GM12872 (cell line): ENCODE results near the gene B3GNT3.

ENCODE experiments used
- TF ChIP-seq, protein P1 (sequence below): IDR thresholded peaks from 3 replicates; pipeline ENCODE4 v1.5.1; 2011; ENCODE audit warnings: low read depth, mild to moderate bottlenecking, low read length, moderate library complexity; ENCODE audit not compliant: insufficient read depth

The B3GNT3 gene, protein sequence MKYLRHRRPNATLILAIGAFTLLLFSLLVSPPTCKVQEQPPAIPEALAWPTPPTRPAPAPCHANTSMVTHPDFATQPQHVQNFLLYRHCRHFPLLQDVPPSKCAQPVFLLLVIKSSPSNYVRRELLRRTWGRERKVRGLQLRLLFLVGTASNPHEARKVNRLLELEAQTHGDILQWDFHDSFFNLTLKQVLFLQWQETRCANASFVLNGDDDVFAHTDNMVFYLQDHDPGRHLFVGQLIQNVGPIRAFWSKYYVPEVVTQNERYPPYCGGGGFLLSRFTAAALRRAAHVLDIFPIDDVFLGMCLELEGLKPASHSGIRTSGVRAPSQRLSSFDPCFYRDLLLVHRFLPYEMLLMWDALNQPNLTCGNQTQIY

DNA sequence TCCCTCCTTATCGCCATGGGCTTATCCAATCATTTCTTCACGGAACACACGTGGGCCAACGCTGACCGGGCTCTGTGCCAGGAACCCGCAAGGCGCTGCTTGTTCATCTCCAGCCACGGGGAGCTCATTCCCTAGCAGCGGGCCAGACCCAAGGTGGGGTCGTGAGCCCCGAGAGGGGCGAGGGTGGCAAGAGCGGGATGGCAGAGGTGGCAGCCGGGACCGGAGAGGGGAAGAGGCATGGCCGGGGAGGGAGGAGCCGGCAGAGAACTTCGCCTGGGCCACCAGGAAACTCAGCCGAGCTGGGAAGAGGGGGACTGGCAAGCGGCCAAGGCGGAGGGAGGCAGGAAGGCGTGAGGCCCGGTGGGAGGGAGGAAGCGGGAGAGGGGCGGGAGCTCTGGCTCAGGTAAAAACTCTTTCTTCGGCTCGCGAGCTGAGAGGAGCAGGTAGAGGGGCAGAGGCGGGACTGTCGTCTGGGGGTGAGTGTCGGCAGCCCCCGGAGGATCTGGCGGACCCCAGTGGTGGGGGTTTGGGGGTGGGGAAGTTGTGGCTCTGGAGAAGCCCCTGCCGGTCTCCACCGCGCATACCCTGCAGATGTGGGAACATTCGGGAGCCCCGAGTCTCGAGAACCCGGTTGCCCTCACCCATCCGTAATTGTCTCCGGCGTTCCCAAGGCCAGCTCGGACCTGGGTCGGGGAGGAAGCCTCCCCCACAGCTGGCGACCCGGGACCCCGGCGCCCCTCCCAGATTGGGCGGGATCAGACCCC lies at the start of gene B3GNT3:
TSS of gene B3GNT3 (plus strand) at position 408 of the 764 bp plus-strand sequence. CDS start 12,670 bp downstream, outside the sequence.
- TF ChIP-seq, protein P1, sequence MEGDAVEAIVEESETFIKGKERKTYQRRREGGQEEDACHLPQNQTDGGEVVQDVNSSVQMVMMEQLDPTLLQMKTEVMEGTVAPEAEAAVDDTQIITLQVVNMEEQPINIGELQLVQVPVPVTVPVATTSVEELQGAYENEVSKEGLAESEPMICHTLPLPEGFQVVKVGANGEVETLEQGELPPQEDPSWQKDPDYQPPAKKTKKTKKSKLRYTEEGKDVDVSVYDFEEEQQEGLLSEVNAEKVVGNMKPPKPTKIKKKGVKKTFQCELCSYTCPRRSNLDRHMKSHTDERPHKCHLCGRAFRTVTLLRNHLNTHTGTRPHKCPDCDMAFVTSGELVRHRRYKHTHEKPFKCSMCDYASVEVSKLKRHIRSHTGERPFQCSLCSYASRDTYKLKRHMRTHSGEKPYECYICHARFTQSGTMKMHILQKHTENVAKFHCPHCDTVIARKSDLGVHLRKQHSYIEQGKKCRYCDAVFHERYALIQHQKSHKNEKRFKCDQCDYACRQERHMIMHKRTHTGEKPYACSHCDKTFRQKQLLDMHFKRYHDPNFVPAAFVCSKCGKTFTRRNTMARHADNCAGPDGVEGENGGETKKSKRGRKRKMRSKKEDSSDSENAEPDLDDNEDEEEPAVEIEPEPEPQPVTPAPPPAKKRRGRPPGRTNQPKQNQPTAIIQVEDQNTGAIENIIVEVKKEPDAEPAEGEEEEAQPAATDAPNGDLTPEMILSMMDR: no peak

DNA sequence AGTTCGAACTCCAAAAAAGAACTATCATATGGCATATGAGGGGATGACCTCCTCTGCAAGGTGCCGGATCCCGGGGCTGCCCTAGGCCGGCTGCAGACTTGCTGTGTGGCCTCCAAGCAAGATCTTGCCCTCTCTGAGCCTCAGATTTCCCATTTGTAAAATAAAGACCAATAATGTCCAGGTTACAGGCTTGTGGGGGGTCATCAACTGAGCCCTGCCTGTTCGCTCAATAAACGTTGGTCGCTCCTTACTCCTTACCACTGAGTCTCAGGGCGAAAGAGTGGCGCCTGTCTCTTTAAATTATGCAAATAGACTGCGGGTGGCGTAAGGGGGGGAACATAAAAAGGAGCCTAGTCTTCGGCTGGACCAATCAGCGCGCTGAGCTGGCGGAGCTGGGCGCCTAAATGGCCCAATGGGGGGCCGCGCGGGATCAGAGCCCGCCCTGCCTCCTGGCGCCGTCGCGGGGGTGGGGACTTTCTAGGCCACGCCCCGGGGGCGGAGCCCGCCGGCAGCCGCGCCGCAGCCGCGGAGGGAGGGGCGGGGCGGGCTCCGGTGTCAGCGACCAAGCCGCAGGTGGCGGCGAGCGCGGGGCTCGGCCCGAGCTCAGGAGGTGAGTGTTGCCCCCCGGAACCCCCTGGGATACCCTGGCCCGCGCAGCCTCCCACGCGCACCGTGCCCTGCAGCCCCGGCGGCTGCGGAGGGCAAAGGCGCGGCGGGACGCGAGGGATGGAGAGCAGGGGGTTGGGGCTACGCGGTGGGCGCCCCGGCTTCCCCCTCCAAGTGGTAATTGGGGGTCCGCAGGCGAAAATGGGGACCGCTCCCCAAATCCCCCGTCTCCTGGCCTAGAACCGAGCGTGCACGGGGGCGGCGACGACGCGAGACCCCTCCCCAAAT lies 47.5 kb upstream of the B3GNT3 start:
- TF ChIP-seq, protein P1: no peak

DNA sequence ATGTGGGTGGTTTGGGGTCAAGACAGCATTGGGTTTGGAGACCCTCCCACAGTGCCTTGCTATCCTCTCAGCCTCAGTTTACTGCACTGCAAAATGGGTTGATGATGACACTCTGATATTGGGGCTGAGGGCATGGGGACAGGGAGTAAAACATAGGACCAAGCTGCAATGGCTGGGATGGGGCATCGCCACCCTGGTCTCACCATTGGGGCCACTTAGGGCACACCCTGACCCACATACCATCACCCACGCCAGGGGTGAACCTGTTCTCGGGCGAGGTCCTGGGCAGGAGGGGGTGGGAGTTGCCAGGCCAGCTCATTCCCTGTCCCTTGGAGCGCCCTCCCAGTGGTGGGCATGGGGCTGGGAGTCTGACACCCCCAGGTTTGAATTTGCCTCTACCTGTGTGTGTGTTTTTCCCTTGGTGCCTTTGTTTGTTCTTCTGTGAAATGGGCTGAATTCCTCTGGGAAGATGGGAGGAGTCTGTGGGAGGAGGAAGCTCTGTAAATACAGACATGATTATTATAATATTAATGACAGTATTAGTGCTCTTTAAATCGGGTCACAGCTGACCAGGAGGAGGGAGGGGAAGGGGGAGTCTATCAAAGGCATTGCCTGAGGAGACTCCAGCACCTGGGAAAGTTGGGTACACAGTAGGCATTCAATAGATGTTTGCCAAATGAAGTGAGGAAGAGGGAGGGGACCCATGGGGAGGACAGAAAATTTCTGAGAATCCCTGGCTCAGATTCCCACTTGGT lies 45.9 kb upstream of the B3GNT3 start:
- TF ChIP-seq, protein P1: no peak

DNA sequence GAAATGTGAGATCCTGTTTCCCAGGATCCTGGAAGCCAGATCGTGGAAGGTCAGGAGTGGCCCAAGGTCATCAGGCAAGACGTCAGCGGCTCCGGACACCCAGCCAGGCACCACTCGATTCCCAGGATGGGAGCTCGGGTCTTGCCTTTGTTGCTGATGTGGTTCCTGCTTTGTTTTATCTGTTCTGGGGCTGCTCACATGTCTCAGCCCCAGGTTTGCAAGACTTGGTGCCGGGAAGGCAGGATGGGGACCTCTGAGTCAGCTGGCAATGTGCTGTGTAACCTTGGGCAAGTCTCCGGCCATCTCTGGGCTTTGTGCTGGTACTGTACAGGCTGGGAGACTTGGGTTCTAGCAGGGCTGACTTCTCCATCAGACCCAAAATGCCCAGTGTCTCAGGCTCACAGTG lies 45.0 kb upstream of the B3GNT3 start:
- TF ChIP-seq, protein P1: no peak

DNA sequence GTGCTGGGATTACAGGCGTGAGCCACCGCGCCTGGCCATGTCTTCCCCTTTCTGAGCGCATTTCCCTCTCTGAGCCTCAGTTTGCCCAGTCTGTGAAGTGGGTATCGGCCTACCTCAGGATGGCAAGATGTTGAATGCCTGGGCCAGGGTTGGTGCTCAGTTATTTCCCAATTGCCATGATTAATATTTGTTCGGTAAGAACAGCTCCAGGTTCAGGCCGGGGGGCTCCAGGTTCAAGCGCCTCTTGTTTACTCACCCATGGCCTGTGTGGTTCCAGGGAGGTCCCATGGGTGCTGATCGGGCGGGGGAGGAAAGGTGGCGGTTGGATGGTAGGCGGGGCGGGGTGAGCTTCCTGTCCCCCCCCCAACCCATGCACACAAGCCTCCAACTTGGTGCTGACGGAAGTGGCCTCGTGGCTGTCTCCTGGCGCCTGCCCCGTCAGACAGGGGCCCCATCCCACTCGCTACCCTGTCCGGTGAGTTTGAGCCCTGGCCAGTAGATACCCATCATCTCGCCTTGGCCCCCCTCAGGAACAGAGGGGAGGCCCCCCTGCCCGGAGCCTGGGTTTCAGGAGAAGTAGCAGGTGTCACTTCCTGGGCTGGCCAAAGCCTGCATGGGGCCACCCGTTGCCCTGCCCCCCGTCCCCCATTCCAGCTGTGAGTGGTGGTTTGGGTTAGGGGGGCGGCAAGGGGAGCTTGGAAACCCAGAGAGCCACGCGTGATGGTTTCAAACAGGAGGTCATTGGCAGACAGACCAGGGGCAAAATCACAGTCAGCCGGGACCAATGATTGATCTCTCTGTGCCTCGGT lies 43.6 kb upstream of the B3GNT3 start, which contains the start of gene FCHO1:
TSS of gene FCHO1 (plus strand) at position 375 of the 809 bp plus-strand sequence. CDS start 3,688 bp downstream, outside the sequence.
- TF ChIP-seq, protein P1: no peak

DNA sequence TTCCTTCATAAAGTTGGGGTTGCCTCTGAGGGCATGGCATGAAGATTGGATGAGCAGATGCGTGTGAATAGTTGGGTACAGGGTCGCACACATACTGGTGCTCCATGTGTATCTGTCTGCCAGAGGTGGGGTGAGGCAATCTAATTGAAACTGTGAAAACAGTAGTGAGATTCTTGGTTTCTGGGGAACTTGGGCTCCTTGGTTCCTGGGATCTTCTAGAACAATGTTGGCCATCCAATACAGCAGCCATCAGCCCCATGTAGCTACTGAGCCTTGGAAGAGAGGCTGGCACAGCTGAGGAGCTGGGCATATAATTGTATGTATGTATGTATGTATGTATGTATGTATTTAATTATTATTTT lies 43.0 kb upstream of the B3GNT3 start:
- TF ChIP-seq, protein P1: no peak
